Measurements from ENCODE around the gene DMRTB1. TPM values are rescaled to one million over a fixed set of nuclear protein-coding genes. Genes with fewer than 3 reads are reported as not detected.

DMRTB1 gene
- total RNA-seq, 2 donors from 2014 or later, result not detected

Other genes starting within 250 kb of the DMRTB1 start
- 10 to 100 TPM; 42.4 to 53.7 TPM for gene CZIB, start 238.8 kb upstream of the DMRTB1 start, total RNA-seq
- 10 to 100 TPM; 26.1 to 26.4 TPM for gene MAGOH, start 220.9 kb upstream of the DMRTB1 start, total RNA-seq
- gene LRP8, start 131.3 kb upstream of the DMRTB1 start, total RNA-seq, result 1 to 10 TPM; 1.7 to 4.1 TPM